ENCODE data around the gene SERTAD3. TPM values are rescaled to one million over a fixed set of nuclear protein-coding genes. Genes with fewer than 3 reads are reported as not detected.
"Not testable (repeated sequence)": the region's sequence is repeated elsewhere in the genome, so short reads cannot be mapped to it uniquely, and the experiment has no call there.

The SERTAD3 gene
- polyA plus RNA-seq (ENCODE audit: insufficient read length in 10 of 10), result 10 to 100 TPM; 37.2 to 55.1 (median 50.9) TPM
- long read RNA-seq, donor 1, transcript SERTAD3-201 (2 exons, 1,734 nt), result major isoform, 12 of 15 reads
- long read RNA-seq, donor 1, partial matches to known transcripts, result 0 of 15 reads
- long read RNA-seq, donor 1, other reads (novel, unspliced or antisense), result 0 of 15 reads
- long read RNA-seq, donor 2, transcript SERTAD3-201 (2 exons, 1,734 nt), result major isoform, 10 of 11 reads
- long read RNA-seq, donor 2, partial matches to known transcripts, result 0 of 11 reads
- long read RNA-seq, donor 2, other reads (novel, unspliced or antisense), result 0 of 11 reads
- long read RNA-seq, donor 3, result 0 reads
- long read RNA-seq, donor 4, transcript SERTAD3-201 (2 exons, 1,734 nt), result major isoform, 6 of 7 reads
- long read RNA-seq, donor 4, partial matches to known transcripts, result 0 of 7 reads
- long read RNA-seq, donor 4, other reads (novel, unspliced or antisense), result 0 of 7 reads
- long read RNA-seq, donor 5, transcript SERTAD3-201 (2 exons, 1,734 nt), result major isoform, 15 of 18 reads
- long read RNA-seq, donor 5, partial matches to known transcripts, result 0 of 18 reads
- long read RNA-seq, donor 5, other reads (novel, unspliced or antisense), result 0 of 18 reads
- long read RNA-seq, donor 6, transcript SERTAD3-201 (2 exons, 1,734 nt), result major isoform, 12 of 14 reads
- long read RNA-seq, donor 6, partial matches to known transcripts, result 0 of 14 reads
- long read RNA-seq, donor 6, other reads (novel, unspliced or antisense), result 0 of 14 reads
- long read RNA-seq, donor 7, transcript SERTAD3-201 (2 exons, 1,734 nt), result major isoform, 8 of 8 reads
- long read RNA-seq, donor 7, partial matches to known transcripts, result 0 of 8 reads
- long read RNA-seq, donor 7, other reads (novel, unspliced or antisense), result 0 of 8 reads
- long read RNA-seq, donor 8, transcript SERTAD3-201 (2 exons, 1,734 nt), result major isoform, 6 of 6 reads
- long read RNA-seq, donor 8, partial matches to known transcripts, result 0 of 6 reads
- long read RNA-seq, donor 8, other reads (novel, unspliced or antisense), result 0 of 6 reads
- long read RNA-seq, donor 9, partial matches to known transcripts, result 0 of 1 reads
- long read RNA-seq, donor 9, other reads (novel, unspliced or antisense), result 0 of 1 reads

GRCh38 chr19:40444000-40444824 is at the start of gene SERTAD3:
SERTAD3 (minus strand) TSS chr19:40444335; CDS start chr19:40442080, 2,255 bp downstream.
- DNase-seq, result peak; percentile 97 to 100 (median 97)

- DNase-seq, result no peak
These were observed 49.6 kb upstream of the SERTAD3 start for GRCh38 chr19:40493778-40494177.

- no peak for DNase-seq
These were observed 48.1 kb upstream of the SERTAD3 start for GRCh38 chr19:40492274-40492673.

GRCh38 chr19:40489882-40490230 is 45.7 kb upstream of the SERTAD3 start:
- no peak for DNase-seq

- no peak for DNase-seq
These were observed 41.9 kb upstream of the SERTAD3 start for GRCh38 chr19:40486017-40486416.

- not testable (repeated sequence) for DNase-seq
These were observed 31.9 kb upstream of the SERTAD3 start for GRCh38 chr19:40475878-40476644.

GRCh38 chr19:40474737-40475136 is 30.6 kb upstream of the SERTAD3 start:
- DNase-seq, result no peak

GRCh38 chr19:40472516-40472915 is 28.4 kb upstream of the SERTAD3 start:
- no peak for DNase-seq

- no peak for DNase-seq
These were observed 27.0 kb upstream of the SERTAD3 start for GRCh38 chr19:40471111-40471510.

- no peak for DNase-seq
These were observed 24.9 kb upstream of the SERTAD3 start for GRCh38 chr19:40469011-40469410.

- peak in 1 of 3 donors; percentile 14 for DNase-seq
These were observed 23.0 kb upstream of the SERTAD3 start, which contains the start of gene SPTBN4 for GRCh38 chr19:40466985-40467734. SPTBN4 (plus strand) TSS chr19:40467001; CDS start chr19:40472622, 5,621 bp downstream.

GRCh38 chr19:40466219-40466984 is 22.3 kb upstream of the SERTAD3 start:
- DNase-seq, result no peak

- DNase-seq, result peak; percentile 99 to 100 (median 100)
These were observed 21.6 kb upstream of the SERTAD3 start, which contains the start of gene BLVRB for GRCh38 chr19:40465557-40466218. BLVRB (minus strand) TSS chr19:40465745; CDS start chr19:40465688, 57 bp downstream.

GRCh38 chr19:40465025-40465556 is 21.0 kb upstream of the SERTAD3 start:
- DNase-seq, result peak in 1 of 3 donors; percentile 28

GRCh38 chr19:40464059-40465024 is 20.2 kb upstream of the SERTAD3 start:
- peak; percentile 77 to 83 (median 79) for DNase-seq

- DNase-seq, result not testable (repeated sequence)
These were observed 19.5 kb upstream of the SERTAD3 start for GRCh38 chr19:40463587-40464037.

Data from muscle of back (tissue), 13 donors.